ENCODE results near the gene ZNF860.

ZNF860 gene

GRCh38 chr3:31981206-31982181 lies at the start of gene ZNF860, which contains the start of gene OSBPL10:
TSS of gene ZNF860 (plus strand) at chr3:31981750. CDS start at chr3:31989080, 7,330 bp downstream.
TSS of gene OSBPL10 (minus strand) at chr3:31981262. CDS start at chr3:31981179, 83 bp downstream.
- no peak for DNase-seq

GRCh38 chr3:31932990-31933389 lies 48.6 kb upstream of the ZNF860 start:
- DNase-seq: no peak

GRCh38 chr3:31934018-31934417 lies 47.5 kb upstream of the ZNF860 start:
- peak; percentile 58 for DNase-seq

GRCh38 chr3:31934866-31935265 lies 46.7 kb upstream of the ZNF860 start:
- no peak for DNase-seq

- DNase-seq: peak; percentile 83
Measured at GRCh38 chr3:31936420-31937060, 45.0 kb upstream of the ZNF860 start.

GRCh38 chr3:31937225-31937624 lies 44.3 kb upstream of the ZNF860 start:
- DNase-seq: no peak

GRCh38 chr3:31942446-31942845 lies 39.1 kb upstream of the ZNF860 start:
- DNase-seq: no peak

- DNase-seq: no peak
Measured at GRCh38 chr3:31943041-31943440, 38.5 kb upstream of the ZNF860 start.

GRCh38 chr3:31945738-31946052 lies 35.9 kb upstream of the ZNF860 start:
- no peak for DNase-seq

- DNase-seq: no peak
Measured at GRCh38 chr3:31946484-31947081, 35.0 kb upstream of the ZNF860 start.

- no peak for DNase-seq
Measured at GRCh38 chr3:31947162-31947561, 34.4 kb upstream of the ZNF860 start.

GRCh38 chr3:31947671-31948091 lies 33.9 kb upstream of the ZNF860 start:
- peak; percentile 23 for DNase-seq

- no peak for DNase-seq
Measured at GRCh38 chr3:31948280-31948679, 33.3 kb upstream of the ZNF860 start.

- no peak for DNase-seq
Measured at GRCh38 chr3:31952205-31952604, 29.3 kb upstream of the ZNF860 start.

- no peak for DNase-seq
Measured at GRCh38 chr3:31953091-31953490, 28.5 kb upstream of the ZNF860 start.

GRCh38 chr3:31953636-31954035 lies 27.9 kb upstream of the ZNF860 start:
- DNase-seq: no peak

GRCh38 chr3:31955581-31955980 lies 26.0 kb upstream of the ZNF860 start:
- DNase-seq: no peak

- no peak for DNase-seq
Measured at GRCh38 chr3:31957106-31957505, 24.4 kb upstream of the ZNF860 start.

- no peak for DNase-seq
Measured at GRCh38 chr3:31958701-31959152, 22.8 kb upstream of the ZNF860 start.

GRCh38 chr3:31959251-31959650 lies 22.3 kb upstream of the ZNF860 start:
- no peak for DNase-seq

- DNase-seq: no peak
Measured at GRCh38 chr3:31959951-31960792, 21.4 kb upstream of the ZNF860 start.

GRCh38 chr3:31960793-31961431 lies 20.6 kb upstream of the ZNF860 start:
- DNase-seq: no peak

All from OCI-M1 (cell line).